ENCODE results near the gene CRADD. TPM values are rescaled to one million over a fixed set of nuclear protein-coding genes. Genes with fewer than 3 reads are reported as not detected.

The CRADD gene
- total RNA-seq, 4 donors from 2014 or later: 11.8 to 49.5 (median 31.4) TPM

DNA sequence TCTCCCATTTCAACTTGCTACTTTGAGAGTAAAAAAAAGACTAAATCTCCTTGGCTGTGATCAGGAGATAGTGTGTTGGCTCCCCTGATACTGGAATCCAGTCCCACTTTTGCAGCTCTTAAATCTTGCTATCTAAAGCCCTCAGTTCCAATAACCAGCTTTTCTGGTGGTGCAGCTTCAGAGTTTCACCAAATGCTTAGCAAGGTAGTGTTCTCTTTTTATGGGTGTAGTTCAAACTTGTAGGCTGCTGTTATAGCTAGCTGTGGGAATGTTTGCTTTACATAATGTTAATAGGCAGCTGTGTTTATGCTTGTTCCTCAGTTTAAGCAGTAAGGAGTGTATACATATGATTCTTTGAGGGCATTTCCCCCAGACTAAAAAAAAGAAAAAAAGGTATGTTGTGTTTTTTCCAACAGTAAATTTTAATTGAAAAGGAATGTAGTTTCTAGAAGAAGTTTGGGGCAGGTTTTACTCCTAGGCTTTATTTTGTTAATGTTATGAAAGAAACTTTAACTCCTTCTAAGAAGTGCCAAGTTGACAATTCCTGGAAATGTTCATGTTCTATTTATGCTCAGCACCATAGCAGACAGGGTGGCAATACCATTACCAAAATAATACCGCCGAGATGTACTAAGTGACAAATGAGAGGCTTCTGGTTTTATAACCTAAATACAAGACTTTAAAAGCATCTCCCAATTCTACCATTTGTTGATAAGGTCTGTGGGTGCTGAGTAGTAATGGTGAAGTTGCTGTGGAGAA is 12.1 kb downstream of the CRADD start:
- Histone ChIP-seq H3K36me3 (peaks cover 0 to 4% of the 10 kb centered on the region in 2 donors), H3K9me3 (no peaks in the 10 kb centered on the region), H3K27ac (no peak overlapping the region), H3K4me3 (no peak overlapping the region), H3K4me1 (peaks cover 0 to 12% (median 0%) of the 10 kb centered on the region in 3 donors), H3K27me3 (no peaks in the 10 kb centered on the region)
- WGBS, 2 donors (ENCODE audit: low coverage in 1 of 2): 31 to 39% methylated on average over 2 of the region's 2 CpGs
- TF ChIP-seq EP300 (IDR thresholded peaks at IDR 0.05) (no peak), POLR2AphosphoS5 (IDR thresholded peaks at IDR 0.05) (no peak), POLR2A (IDR thresholded peaks at IDR 0.05) (no peak)
- TF ChIP-seq, protein P1, sequence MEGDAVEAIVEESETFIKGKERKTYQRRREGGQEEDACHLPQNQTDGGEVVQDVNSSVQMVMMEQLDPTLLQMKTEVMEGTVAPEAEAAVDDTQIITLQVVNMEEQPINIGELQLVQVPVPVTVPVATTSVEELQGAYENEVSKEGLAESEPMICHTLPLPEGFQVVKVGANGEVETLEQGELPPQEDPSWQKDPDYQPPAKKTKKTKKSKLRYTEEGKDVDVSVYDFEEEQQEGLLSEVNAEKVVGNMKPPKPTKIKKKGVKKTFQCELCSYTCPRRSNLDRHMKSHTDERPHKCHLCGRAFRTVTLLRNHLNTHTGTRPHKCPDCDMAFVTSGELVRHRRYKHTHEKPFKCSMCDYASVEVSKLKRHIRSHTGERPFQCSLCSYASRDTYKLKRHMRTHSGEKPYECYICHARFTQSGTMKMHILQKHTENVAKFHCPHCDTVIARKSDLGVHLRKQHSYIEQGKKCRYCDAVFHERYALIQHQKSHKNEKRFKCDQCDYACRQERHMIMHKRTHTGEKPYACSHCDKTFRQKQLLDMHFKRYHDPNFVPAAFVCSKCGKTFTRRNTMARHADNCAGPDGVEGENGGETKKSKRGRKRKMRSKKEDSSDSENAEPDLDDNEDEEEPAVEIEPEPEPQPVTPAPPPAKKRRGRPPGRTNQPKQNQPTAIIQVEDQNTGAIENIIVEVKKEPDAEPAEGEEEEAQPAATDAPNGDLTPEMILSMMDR (IDR thresholded peaks at IDR 0.05): no peak
- ATAC-seq: no peak

- TF ChIP-seq, protein P1 (IDR thresholded peaks at IDR 0.05): no peak
- no peaks in the 10 kb centered on the region for H3K27me3 ChIP-seq
- H3K27ac ChIP-seq: no peak overlapping the region
- ATAC-seq: no peak
- no peaks in the 10 kb centered on the region for H3K36me3 ChIP-seq
- peaks cover 0 to 19% (median 0%) of the 10 kb centered on the region in 3 donors for H3K4me1 ChIP-seq
- H3K4me3 ChIP-seq: no peak overlapping the region
- H3K9me3 ChIP-seq: no peaks in the 10 kb centered on the region
Observed at GRCh38 chr12:93696462-93696861, 19.3 kb downstream of the CRADD start.

GRCh38 chr12:93698307-93699092 is 21.3 kb downstream of the CRADD start:
- H3K4me1 ChIP-seq: peaks cover 0 to 27% (median 0%) of the 10 kb centered on the region in 3 donors
- H3K36me3 ChIP-seq: no peaks in the 10 kb centered on the region
- no peak for TF ChIP-seq EP300 (IDR thresholded peaks at IDR 0.05)
- TF ChIP-seq, protein P1 (IDR thresholded peaks at IDR 0.05): no peak
- TF ChIP-seq POLR2AphosphoS5 (IDR thresholded peaks at IDR 0.05): no peak
- TF ChIP-seq POLR2A (IDR thresholded peaks at IDR 0.05): no peak
- no peak overlapping the region for H3K27ac ChIP-seq
- no peak overlapping the region for H3K4me3 ChIP-seq
- ATAC-seq: no peak
- H3K9me3 ChIP-seq: no peaks in the 10 kb centered on the region
- no peaks in the 10 kb centered on the region for H3K27me3 ChIP-seq
- WGBS, 2 donors (ENCODE audit: low coverage in 1 of 2): 13 to 39% methylated on average over 3 of the region's 3 CpGs

- H3K9me3 ChIP-seq: no peaks in the 10 kb centered on the region
- H3K4me3 ChIP-seq: no peak overlapping the region
- H3K27ac ChIP-seq: no peak overlapping the region
- WGBS, 2 donors (ENCODE audit: low coverage in 1 of 2): 65 to 66% methylated on average over 7 to 9 of the region's 9 CpGs
- TF ChIP-seq EP300 (IDR thresholded peaks at IDR 0.05): no peak
- TF ChIP-seq POLR2A (IDR thresholded peaks at IDR 0.05): no peak
- TF ChIP-seq, protein P1 (IDR thresholded peaks at IDR 0.05): no peak
- no peak for TF ChIP-seq POLR2AphosphoS5 (IDR thresholded peaks at IDR 0.05)
- ATAC-seq: no peak
- H3K27me3 ChIP-seq: no peaks in the 10 kb centered on the region
- peaks cover 0 to 31% (median 2%) of the 10 kb centered on the region in 3 donors for H3K4me1 ChIP-seq
- no peaks in the 10 kb centered on the region for H3K36me3 ChIP-seq
Observed at GRCh38 chr12:93699271-93700145, 22.3 kb downstream of the CRADD start.
